GM20431 (cell line): ENCODE results near the gene STXBP5L.
"Not testable (repeated sequence)": the region's sequence is repeated elsewhere in the genome, so short reads cannot be mapped to it uniquely, and the experiment has no call there.

Experiments
- in situ Hi-C: fragments of 300-500 bp; cut with MseI, MboI; formaldehyde crosslinking; loops from one replicate; pipeline ENCODE4 v1.15.0; 2020; ENCODE audit warnings: low sequenced_read_pairs; ENCODE audit not compliant: unreplicated experiment

The STXBP5L gene

DNA sequence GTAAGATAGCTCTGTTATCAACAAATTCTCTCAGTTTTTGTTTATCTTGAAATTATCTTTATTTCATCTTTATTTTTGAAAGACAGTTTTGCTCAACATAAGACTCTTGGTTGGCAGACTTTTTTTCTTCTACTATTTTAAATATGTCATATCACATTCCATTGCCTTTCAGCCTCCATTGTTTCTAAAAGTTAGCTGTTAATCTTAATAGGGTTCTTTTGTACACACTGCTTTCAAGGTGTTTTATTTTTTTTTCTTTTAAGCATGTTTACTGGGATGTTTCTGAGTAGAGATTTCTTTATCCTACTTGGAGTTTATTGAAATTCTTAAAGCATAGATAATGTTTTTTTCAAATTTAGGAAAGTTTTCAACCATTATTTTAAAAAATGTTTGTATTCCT, 294.6 kb downstream of the STXBP5L start:
- in situ Hi-C loops = no loop called here

DNA sequence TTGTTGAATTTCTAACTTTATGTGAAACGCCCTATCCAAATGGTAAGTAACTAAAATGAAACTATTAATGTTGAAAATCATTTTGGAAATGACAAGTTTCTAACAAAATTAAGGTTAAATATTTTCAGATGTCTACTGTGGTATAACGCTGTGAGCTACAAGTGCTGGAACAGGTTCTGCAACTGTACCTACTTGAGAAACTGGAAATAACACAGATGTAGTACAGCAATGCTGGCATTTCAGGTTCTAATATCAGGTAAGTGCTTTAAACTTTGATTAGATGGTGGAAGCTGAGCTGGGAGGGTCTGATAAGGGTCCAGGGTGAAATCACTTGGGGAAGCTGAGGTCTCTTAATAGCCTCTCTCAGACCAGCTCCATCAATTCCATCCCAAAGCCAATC, 315.1 kb downstream of the STXBP5L start:
- in situ Hi-C loops = no loop called here

DNA sequence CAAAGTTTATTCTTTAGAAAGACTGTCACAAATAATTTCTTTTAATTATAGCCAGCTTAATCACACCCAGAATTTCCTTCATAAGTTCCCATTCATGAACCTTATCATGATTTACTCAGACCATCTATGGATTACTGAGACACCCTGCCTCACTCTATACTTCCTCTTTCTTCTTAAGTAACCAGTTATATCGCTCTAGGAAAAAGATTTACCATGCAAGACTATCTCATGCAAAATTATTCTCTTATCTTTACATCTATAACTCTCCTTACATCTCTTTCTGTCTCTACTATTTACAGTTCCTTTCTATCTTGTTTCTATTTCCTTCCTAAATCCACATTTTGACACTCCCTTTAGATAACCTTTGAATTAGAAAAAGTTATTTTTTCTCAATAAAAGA, 321.0 kb downstream of the STXBP5L start:
- in situ Hi-C loops = no loop called here

DNA sequence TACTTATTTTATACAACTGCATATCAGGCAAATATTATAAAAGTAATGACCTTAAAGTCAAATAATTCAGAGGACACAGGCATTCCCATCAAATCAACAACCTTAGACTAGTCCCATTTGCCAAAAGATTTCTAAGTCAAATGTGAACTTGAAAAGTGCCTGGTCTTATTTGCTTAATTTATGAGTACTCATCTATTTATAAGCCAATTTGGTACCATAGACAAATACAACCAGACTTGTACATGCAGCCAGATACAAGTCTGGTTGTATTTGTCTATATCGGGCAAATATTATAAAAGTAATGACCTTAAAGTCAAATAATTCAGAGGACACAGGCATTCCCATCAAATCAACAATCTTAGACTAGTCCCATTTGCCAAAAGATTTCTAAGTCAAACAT, 322.2 kb downstream of the STXBP5L start:
- in situ Hi-C loops = not testable (repeated sequence)

DNA sequence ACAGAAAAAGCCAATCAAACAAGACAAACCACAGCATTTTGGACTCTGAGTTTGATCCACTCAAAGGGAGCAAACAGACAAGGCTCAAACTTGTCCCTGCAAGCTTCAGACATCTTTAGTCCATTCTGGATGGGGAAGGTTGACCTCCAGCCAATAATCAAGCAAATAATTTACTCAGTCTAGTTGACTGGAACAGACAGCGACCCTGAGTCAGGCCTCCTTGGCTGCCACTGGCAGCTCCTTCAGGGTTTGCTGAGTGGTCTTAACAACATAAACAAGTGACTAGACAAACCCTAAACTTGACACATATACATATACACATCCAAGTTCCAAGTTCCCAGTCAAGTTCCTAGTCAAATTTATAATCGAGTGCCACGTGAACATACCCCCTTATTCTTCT, 323.9 kb downstream of the STXBP5L start:
- in situ Hi-C loops = no loop called here

DNA sequence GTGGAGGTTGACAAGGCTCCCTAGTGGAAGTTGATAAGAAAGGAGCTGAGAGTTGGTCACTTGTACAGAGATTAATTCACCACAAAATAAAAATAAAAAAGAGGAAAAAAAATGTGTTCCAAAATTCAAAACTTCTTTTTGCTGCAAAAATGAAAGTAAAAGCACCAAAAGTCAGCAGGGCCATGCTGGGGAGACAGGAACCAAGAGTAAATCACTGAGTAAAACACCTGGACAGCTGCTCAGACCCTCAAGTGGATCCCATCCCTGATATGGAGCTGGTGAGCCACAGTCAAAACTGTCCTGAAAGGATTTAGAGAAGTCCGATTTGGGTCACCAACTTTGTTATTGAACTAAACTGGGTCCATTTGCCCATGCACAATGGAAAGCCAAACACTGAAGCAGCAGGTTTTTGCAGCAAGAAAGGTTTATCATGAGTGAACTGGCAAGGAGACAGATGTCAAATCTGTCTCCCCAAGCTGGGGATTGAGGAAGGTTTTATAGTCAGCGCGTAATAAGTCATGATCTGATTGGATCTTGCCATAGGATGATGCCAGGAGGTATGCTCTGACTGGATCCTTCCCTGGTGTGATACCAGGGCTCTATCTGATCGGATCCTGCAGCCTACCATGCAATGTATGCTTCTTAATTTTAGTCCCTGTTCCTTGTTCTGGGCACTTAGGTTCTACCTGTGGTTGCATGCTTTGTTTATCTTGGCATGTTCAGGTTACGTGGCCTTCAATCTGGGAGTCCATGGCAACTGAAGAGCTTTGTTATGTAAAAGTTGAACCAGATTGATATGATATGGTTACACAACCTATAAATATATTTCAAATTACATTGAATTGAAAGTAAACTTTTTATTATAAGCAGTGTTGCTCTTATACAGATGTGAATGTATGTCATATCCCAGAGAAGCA, 324.6 kb downstream of the STXBP5L start:
- in situ Hi-C loops = no loop called here

DNA sequence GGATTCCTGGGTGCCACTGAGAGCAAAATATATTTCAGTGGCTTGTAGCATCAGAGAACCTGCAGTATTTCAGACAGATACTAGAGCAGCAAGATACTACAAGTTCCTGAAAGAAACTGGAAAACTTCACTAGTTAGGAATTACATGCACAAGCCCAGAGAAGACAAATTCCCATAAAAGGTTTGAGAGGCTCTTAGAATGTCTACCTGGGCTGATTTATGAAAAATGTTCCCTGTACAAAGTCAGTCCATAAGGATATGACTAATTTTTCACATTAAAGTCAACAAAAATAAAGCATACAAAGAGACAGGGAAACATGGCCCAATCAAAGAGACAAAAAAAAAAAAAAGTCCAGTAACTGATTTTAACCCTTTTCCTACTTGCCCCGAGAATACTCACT, 335.2 kb downstream of the STXBP5L start:
- in situ Hi-C loops = no loop called here

DNA sequence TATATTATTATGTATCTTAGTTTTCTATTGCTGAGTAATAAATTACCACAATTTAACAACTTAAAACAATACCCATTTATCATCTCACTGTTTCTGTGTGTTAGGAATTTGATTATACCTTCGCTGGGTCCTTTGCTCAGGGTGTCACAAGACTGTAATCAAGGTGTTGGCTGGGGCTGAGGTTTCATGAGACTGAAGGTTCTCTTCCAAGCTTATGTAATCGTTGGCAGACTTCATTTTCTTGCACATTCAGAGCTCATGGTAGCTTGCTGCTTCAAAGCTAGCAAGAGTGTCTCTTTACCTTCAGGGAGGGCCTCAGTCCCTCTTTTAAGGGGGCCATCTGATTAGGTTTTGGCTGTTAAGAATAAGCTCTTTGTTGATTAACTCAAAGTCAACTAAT, 344.7 kb downstream of the STXBP5L start:
- in situ Hi-C loops = no loop called here

DNA sequence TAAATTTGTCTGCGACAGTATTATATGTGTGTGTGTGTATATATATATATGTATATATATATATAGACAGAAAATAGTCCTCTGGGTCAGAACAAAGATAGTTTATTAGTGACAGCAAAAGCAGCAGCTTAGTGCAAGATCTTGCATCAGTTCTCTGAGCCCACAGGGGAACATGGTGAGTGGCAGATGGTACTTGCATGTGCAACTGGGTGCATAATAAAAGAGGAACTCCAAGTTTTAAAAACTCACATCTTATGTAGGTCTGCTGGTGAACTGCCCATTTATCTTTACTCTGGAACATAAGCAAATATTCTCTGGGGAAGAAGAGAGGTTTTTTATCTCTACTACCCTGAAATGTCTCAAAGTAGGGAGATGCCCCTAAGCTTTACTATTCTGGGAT, 361.4 kb downstream of the STXBP5L start:
- in situ Hi-C loops = no loop called here

DNA sequence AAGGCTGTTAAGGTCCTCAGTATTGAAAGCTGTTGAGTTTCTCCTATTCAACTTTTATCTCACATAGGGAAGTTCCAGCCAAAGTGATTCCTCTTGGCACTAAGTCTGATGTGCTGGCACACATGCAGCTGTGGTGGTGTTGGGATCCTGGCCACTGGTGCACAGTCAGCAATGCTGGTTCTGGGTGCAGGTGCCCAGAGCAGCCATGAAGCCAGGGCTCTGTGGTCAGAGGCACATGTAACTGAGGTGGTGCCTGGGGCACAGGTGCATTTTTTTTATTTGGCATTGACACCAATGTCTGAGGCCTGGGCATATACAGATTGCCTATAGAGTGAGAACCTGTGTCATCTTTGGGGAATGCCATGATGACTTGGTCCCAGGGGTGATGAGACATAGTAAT, 366.4 kb downstream of the STXBP5L start:
- in situ Hi-C loops = no loop called here

DNA sequence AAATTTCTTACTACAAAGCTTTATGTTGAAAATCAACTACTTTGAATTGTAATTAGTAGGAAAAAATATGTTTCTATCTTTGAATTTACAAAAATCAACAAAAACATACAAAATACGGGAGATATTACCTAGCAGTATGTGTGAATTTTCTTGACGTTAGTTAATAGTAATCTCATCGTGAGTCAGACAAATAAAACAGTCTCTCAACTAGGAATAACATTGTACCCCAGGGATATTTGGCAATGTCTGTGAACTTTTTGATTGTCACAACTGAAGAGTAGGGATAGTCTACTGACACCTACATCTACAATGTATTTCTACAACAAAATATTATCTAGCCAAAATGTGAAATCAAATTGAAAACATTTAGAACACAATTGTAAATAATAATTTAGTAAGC, 387.4 kb downstream of the STXBP5L start:
- in situ Hi-C loops = no loop called here

DNA sequence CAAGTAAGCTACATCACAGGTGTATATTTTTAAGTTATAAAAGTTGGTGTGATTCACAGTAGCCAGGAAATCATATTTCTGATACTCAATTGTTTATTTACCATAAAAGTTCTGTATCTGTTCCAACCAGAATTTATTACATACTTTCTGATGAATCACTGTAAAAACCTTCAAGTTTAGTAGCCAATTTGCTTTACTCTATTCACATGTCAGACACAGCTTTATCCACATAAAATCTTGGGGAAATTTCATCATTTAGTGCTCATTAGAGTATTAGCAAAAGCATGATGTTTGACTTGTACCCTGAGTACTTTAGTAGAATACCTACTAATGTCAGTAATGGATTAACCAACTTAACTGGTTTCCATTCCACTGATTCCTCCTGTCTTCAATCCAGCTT, 388.0 kb downstream of the STXBP5L start:
- in situ Hi-C loops = no loop called here

DNA sequence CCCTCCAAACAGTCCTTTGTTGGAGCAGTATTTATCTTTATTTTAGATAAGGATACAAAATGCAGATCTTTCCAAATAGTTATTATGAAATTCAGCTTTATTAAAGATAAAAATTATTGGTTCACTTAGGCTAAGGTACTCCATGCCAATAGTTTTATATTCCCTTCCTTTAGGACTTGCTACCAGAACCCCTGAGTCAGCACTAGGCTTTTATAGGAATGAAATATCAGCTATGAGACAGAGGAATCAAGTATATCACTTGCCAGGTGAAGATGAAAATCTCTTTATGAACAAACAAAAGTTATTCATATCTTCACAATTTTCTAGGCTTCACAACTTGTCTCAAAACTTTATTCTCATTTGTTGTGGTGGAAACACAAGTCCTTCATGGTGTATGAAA, 416.3 kb downstream of the STXBP5L start:
- in situ Hi-C loops = no loop called here

DNA sequence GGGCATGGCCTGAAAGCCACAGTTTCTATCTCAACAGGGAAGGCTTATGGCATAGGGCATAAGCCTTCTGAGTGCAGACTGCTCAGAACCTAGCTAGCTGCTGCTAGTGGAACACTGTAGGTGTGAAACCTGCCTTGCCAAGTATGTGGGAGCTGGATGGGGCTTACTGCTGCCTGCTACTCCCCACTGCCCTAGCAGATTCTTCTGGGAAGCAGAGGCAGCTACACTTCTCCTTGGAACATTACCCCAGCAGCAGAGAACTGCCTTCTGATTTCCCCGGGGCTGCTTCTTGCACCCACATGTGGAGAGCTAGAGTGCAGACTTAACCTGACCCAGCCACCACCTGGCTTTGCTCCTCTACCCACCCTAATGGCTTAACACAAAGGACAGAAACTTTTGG, 422.1 kb downstream of the STXBP5L start:
- in situ Hi-C loops = no loop called here

DNA sequence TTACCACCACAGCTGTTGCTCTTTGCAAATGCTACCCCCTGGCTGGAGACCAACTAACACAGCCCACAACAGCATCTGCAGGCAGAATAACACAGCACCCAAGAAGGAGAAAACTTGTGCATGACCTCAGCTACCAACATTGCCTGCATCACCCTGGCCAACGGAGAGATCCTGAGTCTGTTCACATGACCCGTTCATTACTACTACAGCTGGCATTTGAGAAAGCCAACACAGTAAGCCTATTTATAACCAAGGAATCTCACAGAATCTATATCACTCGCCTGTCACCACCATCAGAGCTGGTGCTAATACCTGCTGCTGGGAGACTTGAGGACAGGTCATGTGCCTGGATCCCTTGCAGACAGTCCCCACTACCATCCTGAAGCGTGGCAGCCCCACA, 422.6 kb downstream of the STXBP5L start:
- in situ Hi-C loops = no loop called here

DNA sequence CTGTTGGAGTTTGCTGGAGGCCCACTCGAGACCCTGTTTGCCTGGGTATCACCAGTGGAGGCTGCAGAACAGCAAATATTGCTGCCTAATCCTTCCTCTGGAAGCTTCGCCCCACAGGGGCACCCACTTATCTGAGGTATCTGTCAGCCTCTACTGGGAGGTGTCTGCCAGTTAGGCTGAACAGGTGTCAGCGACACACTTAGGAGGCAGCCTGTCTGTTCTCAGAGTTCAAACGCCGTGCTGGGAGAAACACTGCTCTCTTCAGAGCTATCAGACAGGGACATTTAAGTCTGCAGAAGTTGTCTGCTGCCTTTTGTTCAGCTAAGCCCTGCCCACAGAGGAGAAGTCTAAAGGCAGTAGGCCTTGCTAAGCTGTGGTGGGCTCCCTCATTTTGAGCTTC, 448.0 kb downstream of the STXBP5L start:
- in situ Hi-C loops = not testable (repeated sequence)

DNA sequence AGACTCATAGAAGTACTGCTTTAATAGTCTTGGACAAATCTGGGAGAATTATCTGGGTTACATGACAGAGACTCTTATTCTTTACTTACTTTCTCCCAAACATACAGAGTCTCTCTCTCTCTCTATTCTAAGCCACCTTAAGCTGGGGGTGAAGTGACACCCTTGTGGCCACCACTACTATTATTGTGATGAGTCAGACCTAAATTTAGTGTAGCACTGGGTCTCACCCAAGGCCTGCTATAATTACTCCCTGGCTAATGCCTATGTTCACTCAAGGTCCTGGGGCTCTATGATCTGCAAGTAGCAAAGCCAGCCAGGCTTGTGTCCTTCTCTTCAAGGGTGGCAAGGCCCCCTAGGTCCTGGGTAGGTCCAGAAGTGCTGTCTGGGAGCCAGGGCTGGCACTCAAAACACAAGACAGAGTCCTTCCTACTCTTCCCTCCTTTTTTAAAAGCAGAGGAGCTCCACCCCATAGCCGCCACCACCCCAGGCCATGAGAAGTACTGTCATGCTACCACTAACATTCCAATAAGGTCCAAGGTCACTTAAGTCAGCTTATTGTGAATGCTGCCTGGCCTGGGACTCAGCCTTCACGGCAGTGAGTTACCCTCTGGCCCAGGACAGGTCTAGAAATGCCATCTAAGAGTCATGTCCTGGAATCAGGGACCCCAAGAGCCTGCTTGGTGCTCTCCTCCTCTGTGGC, 454.2 kb downstream of the STXBP5L start:
- in situ Hi-C loops = no loop called here

DNA sequence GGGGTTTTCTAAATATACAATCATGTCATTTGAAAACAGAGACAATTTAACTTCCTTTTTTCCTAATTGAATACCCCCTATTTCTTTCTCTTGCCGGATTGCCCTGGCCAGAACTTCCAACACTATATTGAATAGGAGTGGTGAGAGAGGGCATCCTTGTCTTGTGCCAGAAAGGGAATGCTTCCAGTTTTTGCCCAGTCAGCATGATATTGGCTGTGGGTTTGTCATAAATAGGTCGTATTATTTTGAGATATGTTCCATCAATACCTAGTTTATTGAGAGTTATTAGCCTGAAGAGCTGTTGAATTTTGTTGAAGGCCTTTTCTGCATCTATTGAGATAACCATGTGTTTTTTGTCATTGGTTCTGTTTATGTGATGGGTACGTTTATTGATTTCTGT, 480.3 kb downstream of the STXBP5L start:
- in situ Hi-C loops = not testable (repeated sequence)

DNA sequence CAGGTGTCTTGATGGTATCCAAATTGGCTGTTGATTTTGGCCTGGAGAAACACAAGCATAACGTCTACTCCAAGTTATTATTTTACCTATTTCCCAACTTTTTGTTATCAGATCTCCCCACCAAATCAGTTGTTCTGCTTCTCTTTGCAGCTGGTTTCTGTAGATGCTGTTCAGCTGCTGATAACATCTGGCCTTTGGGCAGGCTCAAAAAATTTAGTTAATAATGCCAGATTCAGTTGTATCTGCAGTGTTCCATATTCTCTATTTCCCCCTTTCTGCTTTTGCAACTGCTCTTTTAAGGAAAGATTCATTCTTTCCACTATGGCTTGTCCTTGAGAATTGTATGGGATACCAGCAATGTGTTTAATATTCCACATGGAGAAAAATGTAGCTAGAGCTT, 488.0 kb downstream of the STXBP5L start:
- in situ Hi-C loops = not testable (repeated sequence)

DNA sequence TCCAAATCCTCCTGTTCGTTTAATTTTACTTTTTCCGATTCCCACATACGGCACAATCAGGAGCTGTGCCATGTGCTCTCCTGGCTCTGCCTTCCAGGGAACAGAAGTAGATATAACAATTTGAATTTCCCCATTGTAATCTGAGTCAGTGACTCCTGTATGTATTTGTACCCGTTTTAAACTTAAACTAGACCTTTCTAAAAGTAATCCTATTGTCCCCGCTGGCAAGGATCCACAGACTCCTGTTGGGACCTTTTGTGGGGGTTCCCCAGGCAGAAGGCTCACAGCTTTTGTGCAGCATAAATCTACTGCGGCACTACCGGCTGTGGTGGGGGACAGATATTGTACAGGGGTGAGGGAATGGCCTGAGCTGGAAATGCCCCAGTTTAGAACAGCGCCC, 490.0 kb downstream of the STXBP5L start:
- in situ Hi-C loops = not testable (repeated sequence)

DNA sequence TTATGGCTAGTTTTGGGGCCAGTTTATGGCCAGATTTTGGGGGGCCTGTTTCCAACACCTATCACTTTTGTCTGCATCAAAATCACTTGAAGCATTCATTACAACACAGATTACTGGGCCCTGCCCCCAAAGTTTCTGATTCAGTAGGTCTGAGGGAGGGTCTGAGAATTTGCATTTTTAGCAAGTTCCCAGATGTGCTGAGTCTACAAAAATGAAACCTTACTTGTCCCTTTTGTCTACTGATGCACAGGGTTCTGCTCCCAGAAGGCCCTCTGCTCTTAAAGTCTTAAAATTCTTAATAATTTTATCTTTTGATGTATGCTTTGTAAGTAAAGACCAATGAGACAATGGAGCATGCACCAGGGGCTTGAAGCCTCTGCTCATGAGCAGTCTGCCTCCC, 491.8 kb downstream of the STXBP5L start:
- in situ Hi-C loops = no loop called here

DNA sequence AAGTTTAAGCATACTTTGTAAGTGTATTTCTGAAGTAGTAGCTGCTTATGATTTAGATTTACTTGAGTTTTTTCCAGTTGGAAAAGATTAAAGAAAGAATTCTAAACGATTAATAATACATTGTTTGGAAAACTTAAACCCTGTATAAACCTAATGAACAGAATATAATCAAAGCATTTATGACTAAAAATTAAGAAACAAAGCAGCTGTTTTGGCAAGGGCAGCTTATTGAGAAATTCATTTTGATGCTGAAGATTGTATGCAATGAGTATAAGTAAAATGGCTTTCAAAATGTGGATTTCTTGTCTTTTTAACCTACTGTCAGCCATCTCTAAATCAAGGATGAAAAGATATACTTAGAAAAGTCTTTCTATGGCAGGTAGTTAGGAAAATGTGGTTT, 497.6 kb downstream of the STXBP5L start:
- in situ Hi-C loops = no loop called here
